Upper lobe of left lung (tissue), 6 donors: ENCODE results near the gene DHX15. TPM values are rescaled to one million over a fixed set of nuclear protein-coding genes. Genes with fewer than 3 reads are reported as not detected.

Experiments used
- ATAC-seq, 2 donors: fragments of 200-7000 bp; cut with Tn5 transposase; one replicate each; pipeline ENCODE4 v1.9.1; 2022; ENCODE audit warnings: mild to moderate bottlenecking in 2 of 2, moderate library complexity in 2 of 2; ENCODE audit not compliant: low FRiP score in 2 of 2
- DNase-seq, 2 donors: peaks; one replicate each; pipeline ENCODE4 v3.0.0-alpha.2; 2019 to 2020
- H3K27ac ChIP-seq, 4 donors: fragments of 200-600 bp; sonication (generic); one replicate each; pipeline ENCODE4 v1.5.1; 2016 to 2019
- H3K27me3 ChIP-seq, 4 donors: fragments of 200-600 bp; sonication (generic); one replicate each; pipeline ENCODE4 v1.5.1; 2017 to 2019
- H3K36me3 ChIP-seq, 4 donors: fragments of 200-600 bp; sonication (generic); one replicate each; pipeline ENCODE4 v1.5.1; 2016 to 2019
- H3K4me1 ChIP-seq, 4 donors: fragments of 200-600 bp; sonication (generic); one replicate each; pipeline ENCODE4 v1.5.1; 2018 to 2019
- H3K4me3 ChIP-seq, 4 donors: fragments of 200-600 bp; sonication (generic); one replicate each; pipeline ENCODE4 v1.5.1; 2017 to 2019; ENCODE audit warnings: mild to moderate bottlenecking in 2 of 4, moderate library complexity in 1 of 4
- H3K9me3 ChIP-seq, 4 donors: fragments of 200-600 bp; sonication (generic); one replicate each; pipeline ENCODE4 v1.5.1; 2018 to 2019
- CTCF ChIP-seq, 6 experiments: fragments of 450-650 bp in 4 of 6; fragments of 200-600 bp in 2 of 6; sonication (generic) in 2 of 6; IDR thresholded peaks; one replicate each; pipeline ENCODE4 v1.5.1; 2016 to 2019; ENCODE audit warnings: antibody characterized with exemption in 6 of 6
- EP300 ChIP-seq, 4 donors: sonication (generic); formaldehyde crosslinking; IDR thresholded peaks; one replicate each; pipeline ENCODE4 v1.5.1; 2017; ENCODE audit warnings: antibody characterized with exemption in 4 of 4, control low read depth in 2 of 4
- POLR2A ChIP-seq, 4 donors: fragments of 450-650 bp; IDR thresholded peaks; one replicate each; pipeline ENCODE4 v1.5.1; 2016 to 2017; ENCODE audit warnings: antibody characterized with exemption in 4 of 4, mild to moderate bottlenecking in 2 of 4
- POLR2AphosphoS5 ChIP-seq, 2 donors: sonication (generic); formaldehyde crosslinking; IDR thresholded peaks; one replicate each; pipeline ENCODE4 v1.5.1; 2017; ENCODE audit warnings: antibody characterized with exemption in 2 of 2
- WGBS, 2 donors: methylation state at CpG; one replicate each; pipeline ENCODE4 v1.1.5; 2017 to 2018; 5-methylcytosine and 5-hydroxymethylcytosine counted together
- total RNA-seq, 6 donors: library from RNA; depleted of rRNA in 4 of 6; stranded (reverse); fragments of >200 nt in 4 of 6; gene quantifications; one replicate each; pipeline versions ENCODE4 v1.1.0 to v1.2.1, GENCODE V29; 2016 to 2021
- donor health status: DM: no; HTN: no; CAD: no; lungs with moderate emphysema.
- donor health status: DM: no; HTN: yes; CAD: no; lungs with severe emphysema.

Gene DHX15
- total RNA-seq, 6 donors from 2014 or later = 83.8 to 201 (median 107) TPM

DNA sequence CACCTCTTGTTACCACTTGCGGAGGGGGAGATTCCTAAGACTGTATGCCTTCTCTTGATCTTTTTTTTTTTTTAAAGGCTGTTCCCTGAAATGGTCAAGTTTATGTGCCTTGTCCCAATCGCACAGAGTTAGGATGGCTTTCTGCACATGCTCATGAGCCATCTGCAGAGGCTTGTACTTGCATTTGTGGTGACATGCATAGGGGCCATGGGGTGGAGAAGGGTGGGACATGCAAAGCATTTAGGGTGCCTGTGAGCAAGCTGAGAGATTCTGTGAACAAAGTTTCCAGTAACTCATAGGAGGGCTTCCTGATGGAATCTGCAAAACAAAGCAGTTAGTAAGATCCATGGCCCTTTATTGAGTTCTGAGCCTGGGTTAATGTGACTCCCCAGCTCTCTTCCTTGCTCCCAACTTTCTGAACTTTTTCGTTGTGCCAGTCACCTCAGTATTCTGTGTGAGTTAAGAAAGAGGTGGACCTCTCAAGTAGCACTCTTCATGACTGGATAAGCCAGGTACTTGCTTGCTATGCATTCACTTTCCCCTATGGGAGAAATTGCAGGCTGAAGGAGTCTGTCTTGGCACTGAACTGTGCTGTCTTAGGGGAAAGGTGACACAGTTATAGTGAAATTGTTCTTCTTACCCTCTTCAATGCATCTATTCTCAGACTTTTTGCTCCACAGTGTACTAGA, 37.9 kb upstream of the DHX15 start:
- no peaks in the 10 kb centered on the region for H3K36me3 ChIP-seq
- H3K27ac ChIP-seq = no peak overlapping the region
- TF ChIP-seq POLR2A (IDR thresholded peaks at IDR 0.05) (no peak), CTCF (IDR thresholded peaks at IDR 0.05) (no peak), EP300 (IDR thresholded peaks at IDR 0.05) (no peak), POLR2AphosphoS5 (IDR thresholded peaks at IDR 0.05) (no peak)
- WGBS, 2 donors = 73 to 76% methylated on average over 3 of the region's 3 CpGs
- no peaks in the 10 kb centered on the region for H3K9me3 ChIP-seq
- H3K4me1 ChIP-seq = no peaks in the 10 kb centered on the region
- no peak for ATAC-seq
- no peaks in the 10 kb centered on the region for H3K27me3 ChIP-seq
- no peak for DNase-seq
- no peak overlapping the region for H3K4me3 ChIP-seq

DNA sequence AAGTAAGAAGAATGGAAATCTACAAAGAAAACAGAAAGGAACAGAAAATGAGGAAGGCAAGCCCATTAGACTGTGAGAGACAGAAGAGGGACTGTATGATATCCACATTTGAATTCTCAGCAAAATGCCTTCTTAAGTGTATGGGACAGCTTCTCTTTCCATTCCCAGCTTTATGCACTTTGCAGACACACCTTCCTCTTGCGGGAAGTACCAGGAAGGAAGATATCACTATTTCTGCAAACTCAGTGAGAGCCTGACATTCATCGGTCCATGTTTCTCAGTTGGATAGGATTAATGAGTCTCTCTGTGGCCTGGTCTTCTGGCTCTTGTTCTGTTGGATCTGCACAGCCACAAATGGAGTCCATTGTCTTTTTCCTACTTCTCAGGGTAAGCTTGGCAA, 31.6 kb upstream of the DHX15 start:
- DNase-seq (no peak), ATAC-seq (no peak)
- Histone ChIP-seq H3K27ac (no peak overlapping the region), H3K27me3 (no peaks in the 10 kb centered on the region), H3K9me3 (no peaks in the 10 kb centered on the region), H3K4me1 (no peaks in the 10 kb centered on the region), H3K4me3 (no peak overlapping the region), H3K36me3 (no peaks in the 10 kb centered on the region)
- 86 to 87% methylated on average over 2 of the region's 2 CpGs for WGBS, 2 donors
- TF ChIP-seq EP300 (IDR thresholded peaks at IDR 0.05) = no peak
- no peak for TF ChIP-seq POLR2A (IDR thresholded peaks at IDR 0.05)
- no peak for TF ChIP-seq CTCF (IDR thresholded peaks at IDR 0.05)
- no peak for TF ChIP-seq POLR2AphosphoS5 (IDR thresholded peaks at IDR 0.05)

GRCh38 chr4:24614881-24615280, 30.5 kb upstream of the DHX15 start:
- H3K4me1 ChIP-seq = no peaks in the 10 kb centered on the region
- no peaks in the 10 kb centered on the region for H3K36me3 ChIP-seq
- no peaks in the 10 kb centered on the region for H3K27me3 ChIP-seq
- no peak for TF ChIP-seq EP300 (IDR thresholded peaks at IDR 0.05)
- no peak for TF ChIP-seq POLR2A (IDR thresholded peaks at IDR 0.05)
- no peak for TF ChIP-seq POLR2AphosphoS5 (IDR thresholded peaks at IDR 0.05)
- no peak for TF ChIP-seq CTCF (IDR thresholded peaks at IDR 0.05)
- H3K4me3 ChIP-seq = no peak overlapping the region
- WGBS, 2 donors = 79 to 81% methylated on average over 3 of the region's 3 CpGs
- no peak overlapping the region for H3K27ac ChIP-seq
- DNase-seq = no peak
- no peak for ATAC-seq
- no peaks in the 10 kb centered on the region for H3K9me3 ChIP-seq

DNA sequence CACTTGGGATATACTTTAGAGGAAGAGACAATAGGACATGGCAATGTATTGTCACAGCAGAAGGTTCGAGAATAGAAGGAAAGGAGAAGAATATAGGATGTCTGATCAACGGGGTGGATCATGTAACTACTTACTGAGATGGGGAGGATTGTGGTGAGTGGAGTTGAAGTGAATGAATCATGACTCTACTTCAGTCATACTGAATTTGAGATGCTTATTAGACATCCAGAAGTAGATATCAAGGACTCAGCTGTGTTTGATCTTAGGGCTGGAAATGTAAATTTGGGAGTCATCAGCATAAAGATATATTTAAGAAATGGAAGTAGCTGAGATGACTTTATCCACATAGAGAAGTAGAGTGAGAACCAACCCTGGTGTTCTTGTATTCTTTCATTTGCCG, 29.1 kb upstream of the DHX15 start:
- no peak for DNase-seq

More for the DNA sequence above, 29.1 kb upstream of the DHX15 start:
- Histone ChIP-seq H3K9me3 (no peaks in the 10 kb centered on the region), H3K36me3 (no peaks in the 10 kb centered on the region), H3K4me1 (no peaks in the 10 kb centered on the region), H3K27ac (no peak overlapping the region), H3K27me3 (no peaks in the 10 kb centered on the region), H3K4me3 (no peak overlapping the region)
- ATAC-seq = no peak
- WGBS, 2 donors = 81 to 89% methylated on average over 3 of the region's 3 CpGs
- no peak for TF ChIP-seq CTCF (IDR thresholded peaks at IDR 0.05)
- TF ChIP-seq POLR2AphosphoS5 (IDR thresholded peaks at IDR 0.05) = no peak
- TF ChIP-seq EP300 (IDR thresholded peaks at IDR 0.05) = no peak
- no peak for TF ChIP-seq POLR2A (IDR thresholded peaks at IDR 0.05)
